Esophagus squamous epithelium (tissue), 4 donors: ENCODE measurements around the gene CAMK2D.

Experiments used
- POLR2A ChIP-seq, 4 donors: fragments of 450-650 bp; IDR thresholded peaks; one replicate each; pipeline ENCODE4 v1.6.1; 2017; ENCODE audit warnings: antibody characterized with exemption in 4 of 4, mild to moderate bottlenecking in 4 of 4, moderate library complexity in 3 of 4
- TF ChIP-seq, protein P1 (sequence below), 6 experiments: fragments of 450-650 bp in 4 of 6; fragments of 200-600 bp in 2 of 6; sonication (generic) in 2 of 6; IDR thresholded peaks; one replicate each; pipeline ENCODE4 v1.5.1; 2016 to 2019; ENCODE audit warnings: antibody characterized with exemption in 6 of 6, mild to moderate bottlenecking in 4 of 6, moderate library complexity in 4 of 6

- TF ChIP-seq, protein P1, sequence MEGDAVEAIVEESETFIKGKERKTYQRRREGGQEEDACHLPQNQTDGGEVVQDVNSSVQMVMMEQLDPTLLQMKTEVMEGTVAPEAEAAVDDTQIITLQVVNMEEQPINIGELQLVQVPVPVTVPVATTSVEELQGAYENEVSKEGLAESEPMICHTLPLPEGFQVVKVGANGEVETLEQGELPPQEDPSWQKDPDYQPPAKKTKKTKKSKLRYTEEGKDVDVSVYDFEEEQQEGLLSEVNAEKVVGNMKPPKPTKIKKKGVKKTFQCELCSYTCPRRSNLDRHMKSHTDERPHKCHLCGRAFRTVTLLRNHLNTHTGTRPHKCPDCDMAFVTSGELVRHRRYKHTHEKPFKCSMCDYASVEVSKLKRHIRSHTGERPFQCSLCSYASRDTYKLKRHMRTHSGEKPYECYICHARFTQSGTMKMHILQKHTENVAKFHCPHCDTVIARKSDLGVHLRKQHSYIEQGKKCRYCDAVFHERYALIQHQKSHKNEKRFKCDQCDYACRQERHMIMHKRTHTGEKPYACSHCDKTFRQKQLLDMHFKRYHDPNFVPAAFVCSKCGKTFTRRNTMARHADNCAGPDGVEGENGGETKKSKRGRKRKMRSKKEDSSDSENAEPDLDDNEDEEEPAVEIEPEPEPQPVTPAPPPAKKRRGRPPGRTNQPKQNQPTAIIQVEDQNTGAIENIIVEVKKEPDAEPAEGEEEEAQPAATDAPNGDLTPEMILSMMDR (IDR thresholded peaks at IDR 0.05), result no peak
- no peak for TF ChIP-seq POLR2A (IDR thresholded peaks at IDR 0.05)
Observed at GRCh38 chr4:113718252-113718651, 43.3 kb downstream of the CAMK2D start.
